DLD1 (cell line): Measurements from ENCODE around the gene STRIP2.
"Not testable (repeated sequence)": the region's sequence is repeated elsewhere in the genome, so short reads cannot be mapped to it uniquely, and the experiment has no call there.

Experiments
- in situ Hi-C: cut with HindIII; loops from 2 replicates; pipeline ENCODE4 v1.10.0; 2017; ENCODE audit warnings: low sequenced_read_pairs

The STRIP2 gene

DNA sequence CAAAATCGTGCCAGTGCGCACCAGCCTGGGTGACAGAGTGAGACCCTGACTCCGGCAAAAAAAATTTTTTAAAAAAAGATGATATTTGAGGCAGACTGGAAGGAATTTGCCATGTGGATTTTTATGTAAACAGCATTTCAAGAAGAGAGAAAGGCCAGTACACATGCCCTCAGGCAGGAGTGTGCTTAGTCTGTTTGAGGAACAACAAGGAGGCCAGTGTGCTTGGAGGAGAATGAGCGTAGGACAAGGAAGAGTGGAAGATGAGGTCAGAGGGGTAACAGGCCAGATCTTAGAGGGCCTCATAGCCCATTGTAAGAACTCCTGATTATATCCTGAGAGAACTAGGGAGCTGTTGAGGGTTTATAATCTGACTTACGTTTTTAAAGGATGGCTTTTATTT is 17.2 kb upstream of the STRIP2 start:
- in situ Hi-C loops = no loop called here

DNA sequence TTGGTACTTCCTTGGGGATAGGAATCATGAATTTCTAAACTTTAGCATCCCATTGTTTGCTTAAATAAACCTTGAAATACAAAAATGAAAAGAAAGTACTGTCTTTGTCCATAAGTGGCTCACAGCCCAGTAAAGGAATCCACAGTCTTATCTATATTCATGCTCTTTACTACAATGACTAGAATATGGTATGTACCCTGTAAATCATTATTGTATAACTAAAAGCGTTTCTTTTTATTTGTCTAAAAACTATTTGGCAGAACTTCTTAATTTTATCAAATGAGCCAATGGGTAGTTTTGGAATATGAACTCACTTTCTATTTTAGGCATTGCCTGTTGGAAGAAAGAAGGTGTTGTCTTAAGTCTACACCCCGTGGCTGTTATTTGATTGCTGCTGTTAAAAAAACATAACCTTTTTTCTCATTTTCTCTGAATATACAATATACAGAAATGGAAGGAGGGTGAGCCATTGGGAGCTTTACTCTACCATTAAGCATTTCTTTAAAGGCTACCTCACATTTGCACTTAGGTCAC is 12.4 kb upstream of the STRIP2 start:
- in situ Hi-C loops = no loop called here

DNA sequence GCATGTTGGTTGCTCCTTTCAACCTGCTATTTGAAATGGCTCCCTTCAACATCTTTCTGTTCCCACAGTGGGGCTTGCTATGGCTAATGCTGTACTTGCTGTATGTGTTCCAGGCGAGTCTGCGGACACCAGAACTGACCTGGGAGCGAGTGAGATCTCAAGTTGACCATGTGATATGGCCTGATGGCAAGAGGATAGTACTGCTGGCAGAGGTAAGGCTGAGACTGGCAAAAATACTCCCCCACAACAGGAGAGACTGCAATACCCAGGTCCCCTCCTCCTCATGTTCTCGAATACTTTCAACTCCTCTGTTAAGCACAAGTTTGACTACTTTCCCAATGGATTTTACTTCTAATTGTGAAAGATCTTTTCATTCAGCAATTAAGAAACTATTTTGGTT is 11.5 kb upstream of the STRIP2 start:
- in situ Hi-C loops = no loop called here

DNA sequence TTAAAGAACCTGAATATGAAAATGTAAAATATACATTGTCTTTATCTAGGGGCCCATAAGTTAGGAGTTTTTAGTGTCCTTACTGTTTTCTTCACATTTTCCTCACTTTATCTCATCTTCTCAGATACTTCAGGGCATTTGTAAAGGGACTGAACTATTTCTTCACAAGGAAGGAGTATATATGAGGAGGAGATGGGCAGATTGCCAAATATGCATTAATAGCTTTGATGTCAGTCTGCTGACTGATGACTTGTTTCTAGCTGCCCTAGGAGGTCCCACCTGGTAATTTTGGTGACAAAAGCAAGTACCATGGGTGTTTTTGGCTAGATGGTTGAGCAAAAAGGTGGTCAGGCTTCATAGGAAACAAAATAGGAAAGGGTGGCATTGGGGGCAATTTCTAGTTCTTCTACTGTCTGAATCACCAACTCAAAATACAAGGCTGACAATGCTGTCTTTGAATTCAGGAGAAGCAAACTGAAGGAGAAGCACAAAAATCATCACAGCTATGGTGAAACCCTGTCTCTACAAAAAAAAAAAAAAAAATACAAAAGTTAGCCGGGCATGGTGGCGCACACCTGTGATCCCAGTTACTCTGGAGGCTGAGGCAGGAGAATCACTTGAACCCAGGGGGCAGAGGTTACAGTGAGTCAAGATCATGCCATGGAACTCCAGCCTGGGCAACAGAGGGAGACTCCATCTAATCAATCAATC is 10.4 kb upstream of the STRIP2 start:
- in situ Hi-C loops = no loop called here

DNA sequence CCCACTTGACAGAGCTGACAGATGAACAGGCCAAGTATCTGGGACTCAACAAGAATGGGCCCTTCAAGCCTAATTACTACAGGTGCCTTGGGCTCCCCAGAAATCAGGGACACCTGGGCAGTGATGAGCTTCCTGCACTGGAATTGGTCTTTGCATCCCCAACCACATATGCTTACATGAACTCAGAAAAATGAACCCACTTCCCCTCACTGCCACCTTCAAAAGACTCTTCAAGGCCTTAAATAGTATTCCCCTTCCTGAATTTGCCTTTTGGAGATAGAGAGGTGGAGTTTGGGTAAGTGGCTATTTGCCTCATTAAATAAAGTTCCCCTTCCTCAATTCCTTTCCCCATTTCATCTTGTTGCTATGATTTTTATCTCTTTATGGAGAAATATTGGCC is 7.8 kb upstream of the STRIP2 start:
- in situ Hi-C loops = no loop called here

DNA sequence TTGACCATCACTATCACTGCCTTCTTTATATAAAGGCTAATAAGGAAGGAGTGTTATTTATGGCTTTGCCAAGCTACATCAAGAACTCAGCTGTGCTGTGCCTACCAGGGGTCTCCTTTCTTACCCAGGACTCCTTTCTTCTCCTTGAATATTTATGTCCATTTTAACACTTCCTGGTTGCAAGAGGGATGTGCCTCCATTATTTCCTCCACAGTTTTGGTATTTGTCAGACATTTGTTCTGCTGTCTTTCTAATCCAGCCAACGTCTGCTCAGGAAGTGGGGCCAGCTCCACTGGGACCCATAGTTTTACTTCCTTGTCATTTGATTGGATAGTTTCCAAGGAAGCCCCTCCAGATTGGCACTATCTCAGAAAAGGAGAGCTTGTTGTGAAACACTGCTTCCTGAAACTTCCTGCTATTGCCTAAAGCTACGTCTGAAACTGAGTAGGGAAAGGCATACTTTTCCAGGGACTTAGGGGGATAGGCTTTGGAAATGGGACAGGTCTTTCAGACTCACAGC is 6.6 kb upstream of the STRIP2 start:
- in situ Hi-C loops = no loop called here

DNA sequence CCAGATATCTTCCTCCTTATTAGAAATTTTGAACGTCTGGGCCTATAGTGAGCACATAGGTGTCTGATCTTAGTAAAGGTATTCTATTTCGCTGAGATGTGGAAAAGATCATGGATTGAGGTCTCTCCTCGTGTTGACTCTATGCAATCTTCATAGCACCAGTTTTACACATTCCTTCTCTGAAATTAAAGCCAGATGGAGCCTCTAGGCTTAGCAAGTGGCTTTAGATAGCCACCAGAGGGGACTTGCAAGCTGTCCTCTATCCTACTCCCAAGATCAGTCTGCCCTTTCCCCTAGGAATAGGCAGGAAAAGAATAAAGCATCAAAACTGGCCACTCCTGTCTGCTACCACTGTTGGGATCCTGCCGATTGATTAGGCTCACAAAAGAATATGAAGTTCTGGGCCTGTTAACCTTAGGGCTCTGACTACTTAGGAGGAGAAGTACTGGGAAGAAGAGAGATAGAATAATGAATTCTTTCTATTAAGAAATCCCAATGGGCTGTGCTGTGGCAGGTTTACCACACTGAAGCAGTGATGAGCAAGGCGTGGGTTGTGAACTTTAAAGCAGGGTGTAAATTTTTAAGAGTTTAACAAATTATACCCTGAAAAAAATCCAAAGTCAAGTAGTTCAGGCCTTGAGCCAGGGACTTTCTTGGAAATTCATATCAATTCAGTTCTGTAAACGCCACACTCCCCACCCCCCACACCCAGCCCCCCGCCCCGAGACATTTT is 2.2 kb upstream of the STRIP2 start:
- in situ Hi-C loops = no loop called here

DNA sequence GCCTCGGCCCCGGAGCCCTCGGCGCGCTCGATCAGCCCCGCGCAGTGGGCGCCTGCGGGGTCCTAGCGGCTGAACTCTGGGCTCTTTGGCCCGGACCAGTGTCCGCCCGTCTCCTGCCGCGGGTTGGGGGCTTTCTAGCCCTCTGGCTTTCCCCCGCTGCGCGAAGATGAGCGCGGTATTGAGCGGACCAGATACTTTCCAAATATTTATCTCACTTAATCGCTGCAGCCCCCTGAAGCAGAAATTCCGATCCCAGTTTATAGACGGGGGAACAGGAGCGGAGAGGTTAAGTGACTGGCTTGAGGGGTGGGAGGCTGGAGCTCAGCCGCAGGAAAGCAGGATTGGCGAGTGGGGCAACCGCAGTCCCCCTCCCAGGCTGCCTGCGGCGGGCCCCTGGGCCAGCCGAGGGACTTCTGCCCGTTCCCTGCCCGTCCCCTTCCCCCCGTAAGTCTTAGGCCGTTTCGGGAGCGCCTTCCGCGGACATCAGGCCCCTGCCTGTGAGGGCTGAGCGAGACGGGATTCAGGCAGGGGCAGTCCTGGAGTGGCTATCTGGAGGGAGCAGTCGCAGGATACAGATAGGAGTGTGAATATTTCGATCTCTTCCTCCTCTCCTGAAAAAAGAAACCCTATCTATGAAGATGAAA is 565 bp downstream of the STRIP2 start:
- in situ Hi-C loops = no loop called here

DNA sequence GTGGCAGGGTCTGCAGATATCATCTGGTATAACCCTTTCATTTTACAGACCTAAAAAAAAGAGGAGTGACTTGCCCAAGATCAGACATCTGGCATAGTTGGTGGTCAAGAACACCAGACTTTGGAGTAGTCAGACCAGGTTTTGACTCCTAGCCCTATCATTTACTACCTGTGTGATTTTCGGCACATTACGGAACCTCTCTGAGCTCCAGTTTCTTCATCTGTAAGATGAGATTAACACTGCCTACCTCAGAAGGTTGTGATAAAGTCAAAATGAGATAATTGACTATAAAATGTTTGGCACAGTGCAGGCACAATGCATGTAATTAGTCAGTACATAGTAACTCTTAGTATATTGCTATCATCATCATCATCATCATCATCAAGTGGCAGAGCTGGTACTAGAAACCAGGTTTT is 1.2 kb downstream of the STRIP2 start:
- in situ Hi-C loops = no loop called here

DNA sequence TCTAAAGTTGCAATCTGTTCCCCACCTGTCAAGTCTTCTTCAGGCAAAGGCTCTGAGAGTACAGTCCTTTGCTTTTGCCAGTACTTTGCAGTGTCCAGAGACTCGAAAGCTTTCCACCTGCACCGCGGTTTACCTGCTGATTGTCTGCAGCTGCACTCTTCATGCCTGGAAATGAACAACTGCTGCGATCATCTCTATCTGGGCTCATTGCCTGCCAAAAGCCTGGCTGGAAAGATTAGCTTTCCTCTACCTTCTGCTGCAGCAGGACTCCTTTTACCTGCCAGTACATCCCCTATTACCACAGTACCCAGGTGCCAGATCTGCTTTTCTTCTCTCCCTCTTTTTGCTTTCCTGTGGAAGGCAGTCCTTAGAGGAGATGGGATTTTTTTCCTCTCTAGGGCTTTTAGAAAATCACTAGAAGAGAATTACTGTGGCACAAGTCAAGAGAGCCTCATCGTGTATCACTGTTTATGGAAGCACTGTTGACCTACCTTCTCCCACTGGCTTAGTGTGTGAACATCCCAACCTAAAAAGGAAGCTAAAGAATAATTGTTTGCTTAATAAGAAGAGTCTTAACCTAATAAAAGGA is 2.2 kb downstream of the STRIP2 start:
- in situ Hi-C loops = no loop called here

DNA sequence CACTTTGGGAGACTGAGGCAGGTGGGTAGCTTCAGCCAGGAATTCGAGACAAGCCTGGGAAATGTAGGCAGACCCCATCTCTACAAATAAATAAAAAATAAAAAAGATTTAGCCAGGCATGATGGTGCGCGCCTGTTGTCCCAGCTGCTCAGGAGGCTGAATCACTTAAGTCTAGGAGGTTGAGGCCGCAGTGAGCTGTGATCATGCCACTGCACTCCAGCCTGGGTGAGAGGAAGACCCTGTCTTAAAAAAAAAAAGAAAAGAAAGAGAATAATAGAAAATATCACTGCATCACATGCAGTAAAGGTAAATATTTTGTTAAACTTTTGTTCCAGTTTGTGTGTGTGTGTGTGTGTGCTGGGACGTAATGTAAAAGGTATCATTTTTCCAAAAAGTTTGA is 3.0 kb downstream of the STRIP2 start:
- in situ Hi-C loops = no loop called here

DNA sequence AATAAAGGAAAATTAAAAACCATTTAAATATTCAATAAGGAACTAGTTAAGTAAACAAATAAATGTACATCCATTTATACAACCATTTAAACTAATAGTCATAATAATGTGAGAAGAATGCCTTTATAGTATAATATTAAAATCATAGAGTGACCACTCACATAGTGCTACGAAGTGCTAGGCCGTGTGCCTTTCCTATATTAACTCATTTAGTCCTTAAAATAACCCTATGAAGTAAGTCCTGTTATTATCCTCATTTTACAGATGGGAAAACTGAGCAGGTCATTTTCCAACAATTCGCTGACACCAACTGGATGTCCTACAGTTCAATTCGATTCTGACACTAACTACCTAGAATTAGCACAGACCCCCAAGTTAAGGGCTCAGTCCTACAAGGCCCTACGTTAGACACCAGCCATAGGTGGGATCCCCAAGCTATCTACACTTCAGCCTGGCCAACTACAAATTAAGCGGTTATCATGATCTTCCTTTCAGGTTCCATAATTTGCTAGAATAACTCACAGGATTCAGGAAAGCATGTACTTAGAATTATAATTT is 4.1 kb downstream of the STRIP2 start:
- in situ Hi-C loops = no loop called here

DNA sequence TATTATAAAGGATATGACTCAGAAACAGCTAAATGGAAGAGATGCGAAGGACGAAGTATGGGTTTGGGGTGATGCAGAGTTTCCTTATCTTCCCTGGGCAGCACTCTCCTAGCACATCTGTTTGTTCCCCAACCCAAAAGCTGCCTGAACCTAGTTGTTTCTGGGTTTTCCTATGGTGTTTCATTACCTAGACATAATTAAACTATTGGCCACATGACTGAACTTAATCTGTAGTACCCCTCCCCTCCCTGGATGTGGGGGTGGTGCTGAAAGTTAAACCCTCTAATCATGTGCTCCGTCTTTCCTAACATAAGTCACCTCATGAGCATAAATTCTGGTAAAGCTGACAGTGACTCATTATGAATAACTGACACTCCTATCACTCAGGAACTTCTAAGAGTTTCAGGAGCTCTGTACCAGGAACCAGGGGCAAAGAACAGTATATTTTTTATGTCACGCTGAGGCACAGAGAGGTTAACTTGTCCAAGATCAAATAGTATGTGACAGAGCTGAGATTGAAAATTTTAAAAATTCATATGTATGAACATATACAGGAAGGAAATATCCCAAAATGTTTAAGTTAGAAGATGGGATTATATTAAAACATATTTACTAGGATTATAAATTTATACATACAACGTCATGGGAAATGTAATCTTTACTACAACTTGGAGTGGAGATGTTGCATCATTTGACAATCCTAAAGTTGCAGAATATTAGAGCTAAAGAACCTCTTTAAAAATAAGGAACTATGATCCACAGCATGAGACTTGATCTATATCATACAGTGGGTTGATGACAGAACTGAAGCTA is 4.8 kb downstream of the STRIP2 start:
- in situ Hi-C loops = no loop called here

DNA sequence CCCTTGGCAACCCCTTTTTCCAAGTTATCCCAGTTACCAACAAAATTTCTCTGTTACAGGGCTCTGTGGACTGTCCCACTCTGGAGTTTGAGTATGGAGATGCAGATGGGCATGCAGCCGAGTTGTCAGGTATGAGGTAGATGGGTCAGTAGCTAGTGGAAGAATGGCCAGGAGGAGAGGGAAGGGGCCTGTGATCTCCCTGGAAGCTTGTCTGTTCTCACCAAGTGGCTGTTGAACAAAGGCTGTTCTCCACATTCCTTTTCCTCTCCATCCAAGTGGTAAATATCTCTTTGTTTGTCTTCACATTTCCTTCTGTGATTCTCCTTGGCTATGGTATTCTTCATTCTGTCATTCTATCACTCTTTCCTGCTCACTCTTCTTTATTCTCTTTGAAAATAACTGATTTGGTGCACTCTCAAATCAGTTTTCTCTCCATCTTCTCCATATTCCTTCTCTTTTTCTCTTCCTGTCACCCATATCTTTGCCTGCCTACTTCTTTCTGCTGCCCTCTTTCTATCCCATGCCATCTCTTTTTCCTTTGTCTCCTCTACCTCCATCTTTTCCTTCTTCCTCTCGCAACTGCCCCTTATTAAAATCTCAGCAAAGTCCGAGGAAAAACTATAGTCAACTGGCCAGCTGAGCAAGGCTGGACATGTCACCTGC is 5.9 kb downstream of the STRIP2 start:
- in situ Hi-C loops = no loop called here

DNA sequence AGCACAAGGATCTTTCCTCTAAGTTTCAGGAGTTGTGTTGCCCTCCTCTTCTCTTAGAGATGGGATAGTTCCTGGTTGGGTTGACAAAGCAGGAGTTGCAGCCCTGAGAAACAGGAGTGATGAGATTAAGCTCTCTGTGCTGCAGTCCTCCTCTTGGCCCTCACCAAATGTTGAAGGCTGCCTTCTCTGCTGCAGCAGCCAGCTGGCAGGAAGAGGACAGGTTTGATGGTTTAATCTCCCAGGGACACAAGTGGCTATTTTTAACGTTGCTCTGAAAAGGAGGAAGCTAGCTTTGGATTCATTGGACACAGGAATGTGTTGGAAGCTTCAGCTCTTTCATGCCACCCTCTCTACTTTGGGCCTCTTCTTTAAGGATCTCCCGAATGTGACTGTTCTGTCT is 9.4 kb downstream of the STRIP2 start:
- in situ Hi-C loops = no loop called here

DNA sequence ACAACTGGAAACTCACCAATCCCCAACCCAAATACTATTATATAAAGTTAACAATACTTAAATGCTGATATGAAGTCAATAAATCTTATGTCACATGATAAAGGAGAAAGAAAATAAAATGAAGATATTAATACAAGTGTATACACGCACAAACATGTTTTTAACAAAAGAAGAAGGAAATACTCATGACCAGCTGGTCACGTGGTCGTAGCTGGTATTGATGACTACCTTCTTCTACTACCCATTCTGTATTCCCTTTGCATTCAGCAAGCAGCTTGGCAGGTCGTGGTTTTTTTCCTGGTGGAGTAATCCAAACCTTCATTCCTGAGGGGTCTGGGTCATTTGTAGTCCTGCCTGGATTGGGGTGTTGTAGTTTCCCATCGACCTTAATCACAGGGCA is 10.5 kb downstream of the STRIP2 start:
- in situ Hi-C loops = not testable (repeated sequence)

DNA sequence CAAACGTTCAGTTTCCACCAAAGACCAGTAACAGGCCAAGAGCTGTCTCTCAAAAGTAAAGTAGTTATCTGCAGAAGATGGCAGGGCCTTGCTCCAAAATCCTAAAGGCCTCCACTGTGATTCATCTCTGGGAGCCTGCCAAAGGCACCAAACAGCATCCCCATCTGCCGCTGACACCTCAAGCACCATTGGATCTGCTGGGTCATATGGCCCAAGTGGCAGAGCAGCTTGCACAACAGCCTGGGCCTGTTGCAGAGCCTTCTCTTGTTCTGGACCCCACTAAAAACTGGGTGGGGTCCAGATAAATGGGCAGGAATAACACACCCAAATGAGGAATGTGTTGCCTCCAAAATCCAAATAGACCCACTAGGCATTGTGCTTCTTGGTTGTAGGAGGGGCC is 12.7 kb downstream of the STRIP2 start:
- in situ Hi-C loops = not testable (repeated sequence)

DNA sequence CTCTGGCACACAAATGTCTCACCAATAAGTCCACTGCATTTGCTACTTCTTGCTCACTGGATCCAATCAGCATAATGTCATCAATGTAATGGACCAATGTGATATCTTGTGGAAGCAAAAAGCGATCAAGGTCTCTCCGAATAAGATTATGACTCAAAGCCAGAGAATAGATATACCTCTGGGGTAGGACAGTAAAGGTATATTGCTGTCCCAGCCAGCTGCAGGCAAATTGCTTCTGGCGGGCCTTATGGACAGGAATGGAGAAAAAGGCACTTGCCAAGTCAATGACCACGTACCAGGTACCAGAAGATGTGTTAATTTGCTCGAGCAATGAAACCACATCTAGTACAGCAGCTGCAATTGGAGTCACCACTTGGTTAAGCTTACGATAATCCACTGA is 13.2 kb downstream of the STRIP2 start:
- in situ Hi-C loops = not testable (repeated sequence)

DNA sequence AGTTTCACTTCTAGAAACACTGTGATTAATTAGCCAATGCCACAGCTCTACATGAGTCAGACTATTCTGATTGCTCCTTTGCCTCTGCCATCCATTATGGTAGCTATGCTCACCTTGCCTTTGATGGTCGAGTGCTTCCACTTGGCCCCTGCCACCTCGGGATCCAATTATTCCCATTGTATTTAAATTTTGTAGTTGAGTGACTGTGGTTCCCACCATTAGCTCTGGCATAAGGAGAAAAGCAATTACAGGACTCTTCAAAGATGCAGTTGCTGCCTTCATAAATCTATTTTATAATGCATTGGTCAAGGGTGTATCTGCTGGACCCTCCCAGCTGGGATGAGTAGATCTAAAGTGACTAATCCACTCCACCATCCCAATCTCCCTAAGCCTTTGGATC is 14.4 kb downstream of the STRIP2 start:
- in situ Hi-C loops = not testable (repeated sequence)

DNA sequence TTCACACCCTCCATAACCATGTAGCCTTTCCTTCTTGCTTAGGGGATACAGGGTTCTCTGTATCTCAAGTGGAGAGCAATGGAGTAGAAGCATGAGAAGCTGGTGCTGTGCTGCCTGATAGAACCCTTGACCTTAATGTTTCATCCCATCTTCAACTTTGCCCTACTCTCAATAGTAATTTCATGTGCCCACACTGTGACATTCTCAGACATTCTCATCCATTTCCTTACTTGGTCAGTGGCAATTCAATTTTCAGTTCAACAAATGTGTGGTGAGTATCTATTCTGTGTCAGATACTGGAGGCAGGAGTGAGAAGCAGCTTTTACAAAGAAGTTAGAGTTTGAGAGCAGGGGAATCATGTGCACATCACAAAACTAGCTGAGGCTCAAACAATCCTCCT is 16.1 kb downstream of the STRIP2 start:
- in situ Hi-C loops = loop anchor here (25.0 kb wide), 1 partner anchor 562 kb away; no protein-coding TSS in a partner anchor
